GM19463 (cell line): ENCODE data around the gene N4BP2.

Experiments
- ATAC-seq: cut with Tn5 transposase; IDR thresholded peaks from one replicate; pipeline ENCODE4 v1.9.1; 2021; ENCODE audit warnings: mild to moderate bottlenecking, moderate library complexity; ENCODE audit not compliant: unreplicated experiment

The N4BP2 gene

DNA sequence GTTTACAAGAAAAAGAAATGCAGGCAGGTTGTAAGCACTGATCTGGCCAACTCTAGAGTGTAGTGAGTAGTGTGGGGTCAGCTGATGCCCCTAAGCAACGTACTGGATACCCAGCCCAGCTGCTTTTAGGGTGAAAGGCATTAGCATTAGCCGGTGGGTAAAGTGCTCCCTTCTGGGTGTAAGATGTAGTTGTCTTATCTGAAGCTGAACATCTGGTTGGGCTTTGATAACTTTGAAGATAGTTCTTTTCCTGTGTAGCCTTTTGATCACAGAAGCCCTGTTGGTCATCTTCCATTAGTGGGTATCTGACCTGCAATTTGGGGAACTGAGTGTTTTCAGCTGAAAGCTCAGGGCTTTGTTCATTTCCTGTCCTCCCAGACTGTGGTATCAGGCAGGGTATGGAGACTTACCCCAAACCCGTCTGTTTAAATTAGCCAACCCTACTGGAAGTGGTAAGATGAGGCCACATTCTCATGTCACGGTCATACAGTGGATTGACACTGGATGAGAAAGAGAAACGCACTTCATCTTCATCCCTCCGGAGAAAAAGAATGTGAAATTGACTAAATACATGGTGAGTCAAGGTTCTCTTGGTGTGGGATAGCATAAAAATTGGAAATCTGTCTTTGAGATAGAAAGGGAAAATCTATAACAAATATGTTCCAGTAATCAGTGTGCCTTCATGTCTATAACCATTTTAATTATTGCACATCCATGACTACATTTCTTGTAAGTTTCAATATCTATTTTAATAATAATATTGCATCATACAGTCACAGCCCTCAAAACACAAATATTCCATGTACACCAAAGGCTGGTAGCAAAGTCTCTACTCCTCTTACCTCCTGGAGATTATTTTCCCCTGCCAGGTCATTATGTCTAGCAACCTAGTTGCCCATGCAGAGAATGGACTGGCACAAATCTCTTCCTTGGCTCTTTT lies 148.9 kb downstream of the N4BP2 start:
- ATAC-seq: peak; percentile 58

DNA sequence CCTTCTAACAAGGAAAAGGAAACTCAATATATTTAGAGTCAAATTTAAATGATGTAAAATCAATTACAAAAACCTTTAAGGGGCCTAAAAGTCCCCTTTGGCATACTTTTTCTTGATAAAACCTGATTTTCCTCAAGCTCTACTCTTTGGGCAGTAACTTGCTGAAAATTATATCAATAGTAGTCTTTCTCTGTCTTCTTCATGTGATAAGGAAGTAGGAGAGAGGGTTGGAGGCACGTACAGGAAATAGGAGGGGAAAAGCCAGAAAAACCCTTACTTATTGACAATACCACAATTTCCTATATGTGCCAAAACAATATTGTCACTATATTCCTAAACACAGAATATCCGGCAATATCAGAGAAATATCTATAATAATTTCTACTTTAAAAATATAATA lies 149.8 kb downstream of the N4BP2 start:
- no peak for ATAC-seq
